ENCODE data around the gene FBXL17.

The FBXL17 gene

DNA sequence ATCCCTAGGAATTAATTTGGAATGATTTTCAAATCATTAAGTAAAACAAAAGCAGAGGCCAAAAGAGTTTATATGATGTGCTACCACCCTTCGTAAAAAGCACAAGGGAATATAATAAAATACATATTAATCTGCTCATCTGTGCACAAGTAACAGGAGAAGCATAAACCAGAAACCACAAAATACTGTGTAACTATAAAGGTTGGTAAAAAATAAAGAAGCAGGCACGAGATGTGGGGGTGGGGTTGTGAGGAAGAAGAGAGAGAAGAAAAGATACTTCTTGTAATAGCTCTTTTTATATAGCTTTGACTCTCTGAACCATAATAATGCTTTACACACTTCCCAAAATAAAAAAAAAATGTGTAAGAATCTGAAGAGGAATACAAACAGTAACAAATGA, 496.3 kb downstream of the FBXL17 start:
- DNase-seq, result no peak

- DNase-seq, result no peak
Measured at GRCh38 chr5:107884871-107885270, 497.0 kb downstream of the FBXL17 start.

DNA sequence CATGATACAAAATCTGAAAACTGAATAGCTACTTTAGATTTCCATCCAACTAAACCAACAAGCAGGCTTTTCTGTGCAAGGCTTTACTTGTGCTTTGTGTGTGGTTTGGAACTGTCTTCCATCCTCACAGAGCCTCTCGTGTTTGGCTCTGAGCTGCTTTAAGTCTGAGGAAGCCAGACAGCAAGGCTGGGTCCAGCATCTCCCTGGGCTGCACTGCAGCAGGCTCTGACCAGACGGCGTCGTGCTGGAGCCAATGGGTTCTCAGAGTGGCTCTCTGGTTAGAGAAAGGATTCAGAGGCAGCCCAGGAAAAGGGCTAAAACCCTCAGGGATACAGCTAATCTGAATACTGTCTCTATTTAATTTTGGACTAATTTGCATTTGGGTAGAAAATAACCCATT, 503.2 kb downstream of the FBXL17 start:
- no peak for DNase-seq

- no peak for DNase-seq
Measured at GRCh38 chr5:107876906-107877305, 505.0 kb downstream of the FBXL17 start.

- no peak for DNase-seq
Measured at GRCh38 chr5:107876261-107876660, 505.6 kb downstream of the FBXL17 start.

- DNase-seq, result no peak
Measured at GRCh38 chr5:107875833-107876232, 506.1 kb downstream of the FBXL17 start.

GRCh38 chr5:107874795-107875194, 507.1 kb downstream of the FBXL17 start:
- DNase-seq, result no peak

DNA sequence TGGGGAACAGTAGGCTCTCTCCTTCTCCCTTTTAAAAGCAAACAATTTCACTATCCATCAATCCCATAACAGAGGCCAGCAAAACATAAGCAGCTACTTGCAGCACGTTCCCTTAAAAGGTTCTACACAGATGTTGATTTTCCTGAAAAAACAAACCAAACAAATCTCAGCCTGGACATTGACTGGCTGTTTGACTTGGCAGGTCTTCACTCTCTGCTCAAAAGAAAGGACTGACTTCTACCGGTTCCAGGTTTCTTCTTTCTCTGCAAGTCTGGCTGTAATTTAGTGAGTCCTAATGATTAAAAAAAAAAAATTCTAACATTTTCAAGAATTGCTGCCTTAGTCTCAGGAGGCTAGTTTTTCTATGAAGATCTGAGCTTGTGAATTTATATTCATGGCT, 508.0 kb downstream of the FBXL17 start:
- DNase-seq, result no peak

- no peak for DNase-seq
Measured at GRCh38 chr5:107871023-107871422, 510.9 kb downstream of the FBXL17 start.

DNA sequence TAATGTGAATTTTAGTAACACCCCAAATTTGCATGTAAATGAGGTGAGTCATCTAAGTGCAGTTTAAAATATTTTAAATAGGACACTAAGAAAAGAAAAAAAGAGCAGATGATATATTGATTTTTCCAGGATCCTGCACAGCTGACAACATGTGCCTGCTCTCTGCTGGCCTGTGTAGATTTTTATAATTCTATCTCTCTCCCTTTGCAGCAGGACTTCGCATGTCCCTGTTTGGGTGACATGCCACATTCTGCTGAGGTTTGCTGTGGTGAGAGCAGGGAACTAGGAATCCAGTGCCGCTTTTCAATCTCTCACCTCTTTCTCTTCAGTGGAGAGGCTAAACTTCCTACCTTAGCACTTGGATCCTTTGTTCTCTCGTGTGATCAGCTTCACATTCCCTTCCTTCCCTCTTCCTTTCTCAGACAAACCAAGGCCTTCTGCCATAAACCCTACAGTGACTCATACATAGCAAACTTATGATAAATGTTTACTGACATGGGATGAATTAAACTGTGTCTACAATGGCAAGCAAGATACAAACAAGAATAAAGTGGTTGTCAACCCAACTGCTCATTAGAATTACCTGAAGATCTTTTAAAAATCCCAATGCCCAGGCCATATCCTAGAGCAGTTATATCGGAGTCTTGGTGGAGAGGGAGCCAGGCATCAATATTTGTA, 512.3 kb downstream of the FBXL17 start:
- no peak for DNase-seq

GRCh38 chr5:107868650-107869409, 513.1 kb downstream of the FBXL17 start:
- no peak for DNase-seq

GRCh38 chr5:107867266-107867665, 514.6 kb downstream of the FBXL17 start:
- no peak for DNase-seq

- no peak for DNase-seq
Measured at GRCh38 chr5:107864793-107865192, 517.1 kb downstream of the FBXL17 start.

- no peak for DNase-seq
Measured at GRCh38 chr5:107863125-107863524, 518.8 kb downstream of the FBXL17 start.

DNA sequence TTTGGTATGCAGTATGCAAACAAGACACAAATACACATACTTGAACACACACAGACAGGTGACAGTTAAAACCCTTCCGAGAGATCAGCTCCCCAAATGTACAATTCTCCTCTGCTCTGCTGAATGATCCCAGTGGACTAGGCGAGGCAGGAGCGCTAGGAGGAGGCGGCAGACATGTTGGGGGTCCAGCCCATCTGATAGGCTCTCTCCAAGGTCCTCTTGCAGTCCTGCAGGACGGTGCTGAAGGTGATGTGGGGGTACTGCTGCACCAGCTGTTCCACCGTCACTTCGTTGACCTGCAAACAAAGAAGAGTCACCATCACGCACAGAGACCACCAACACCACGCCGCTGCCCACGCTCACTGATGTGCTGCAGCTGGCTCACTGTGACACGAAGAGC, 520.3 kb downstream of the FBXL17 start:
- no peak for DNase-seq

GRCh38 chr5:107860044-107860443, 521.9 kb downstream of the FBXL17 start:
- DNase-seq, result no peak

DNA sequence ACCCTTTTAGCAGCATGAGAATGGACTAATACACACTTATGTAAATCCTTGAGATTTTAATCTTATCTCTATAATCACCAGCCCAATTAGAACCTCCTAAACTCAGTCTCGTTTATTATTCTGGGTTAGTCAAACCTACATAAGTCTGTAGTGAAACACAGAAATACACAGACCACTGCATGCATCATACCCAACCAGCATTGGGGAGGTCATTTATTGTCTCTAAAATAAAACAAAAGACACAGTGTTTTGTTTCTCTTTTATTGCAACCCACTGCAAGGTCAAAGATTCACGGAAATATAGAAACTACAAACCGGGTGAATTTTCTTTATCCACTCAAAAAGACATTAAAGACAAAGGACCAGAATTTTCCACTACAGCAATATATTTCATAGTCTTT, 523.1 kb downstream of the FBXL17 start:
- no peak for DNase-seq

GRCh38 chr5:107858324-107858723, 523.6 kb downstream of the FBXL17 start:
- DNase-seq, result no peak

DNA sequence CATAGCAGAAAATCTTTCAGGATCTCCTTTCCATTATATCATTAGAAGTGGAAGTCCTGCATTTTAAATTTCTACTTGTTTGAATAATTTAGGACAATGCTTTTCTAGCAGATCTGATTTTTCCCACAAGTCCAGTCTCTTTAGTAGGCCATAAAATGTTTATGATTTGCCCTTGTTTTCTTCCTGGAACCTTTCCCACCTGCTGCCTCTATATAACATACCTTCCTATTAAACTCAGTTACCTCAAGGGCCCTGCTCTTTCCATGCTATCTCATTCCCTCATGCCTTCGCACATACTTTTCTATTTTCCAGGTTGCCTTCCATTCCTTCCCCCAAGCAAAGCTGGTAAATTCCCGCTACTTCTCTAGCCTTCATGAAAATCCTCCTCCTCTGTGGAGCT, 524.1 kb downstream of the FBXL17 start:
- DNase-seq, result no peak

DNA sequence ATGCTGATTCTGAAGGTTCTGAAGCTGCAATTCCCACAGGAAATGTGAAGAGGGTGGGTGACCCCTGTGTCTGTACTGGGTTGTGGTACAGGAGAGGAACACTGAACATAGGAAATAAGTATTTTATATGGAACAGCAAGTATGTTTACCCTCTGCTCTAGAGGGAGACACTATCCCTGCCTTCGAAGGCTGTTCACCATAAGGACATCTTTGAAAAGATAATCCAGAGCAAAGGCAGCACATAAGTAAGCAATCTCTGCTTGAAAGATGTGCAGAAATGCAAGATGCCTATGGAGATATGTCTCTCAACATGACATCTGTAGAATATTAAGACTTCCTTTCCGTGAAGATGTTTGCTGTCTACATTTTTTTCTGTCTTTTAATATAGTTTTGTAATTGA, 526.7 kb downstream of the FBXL17 start:
- no peak for DNase-seq

DNA sequence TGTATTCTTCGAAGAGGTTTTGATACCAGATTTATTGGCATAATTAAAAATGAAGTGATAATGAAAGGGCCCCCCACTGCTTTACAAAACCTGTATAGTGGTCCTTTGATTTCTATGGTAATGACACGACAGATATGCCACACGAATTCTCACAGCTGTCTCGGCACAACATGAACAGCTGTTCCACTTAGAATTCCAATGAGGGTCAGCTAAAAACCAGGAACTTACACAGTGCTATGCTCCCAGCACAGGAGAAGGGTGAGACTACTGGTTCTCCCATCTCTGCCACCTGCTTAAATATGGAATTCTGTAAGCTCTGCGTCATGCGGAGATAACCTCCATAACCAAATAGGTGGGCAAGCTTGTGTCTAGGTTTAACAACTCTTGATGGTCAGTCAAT, 528.2 kb downstream of the FBXL17 start:
- DNase-seq, result no peak

GRCh38 chr5:107853031-107853430, 528.9 kb downstream of the FBXL17 start:
- no peak for DNase-seq

- DNase-seq, result no peak
Measured at GRCh38 chr5:107849118-107849517, 532.8 kb downstream of the FBXL17 start.

- DNase-seq, result no peak
Measured at GRCh38 chr5:107840592-107840991, 541.3 kb downstream of the FBXL17 start.

DNA sequence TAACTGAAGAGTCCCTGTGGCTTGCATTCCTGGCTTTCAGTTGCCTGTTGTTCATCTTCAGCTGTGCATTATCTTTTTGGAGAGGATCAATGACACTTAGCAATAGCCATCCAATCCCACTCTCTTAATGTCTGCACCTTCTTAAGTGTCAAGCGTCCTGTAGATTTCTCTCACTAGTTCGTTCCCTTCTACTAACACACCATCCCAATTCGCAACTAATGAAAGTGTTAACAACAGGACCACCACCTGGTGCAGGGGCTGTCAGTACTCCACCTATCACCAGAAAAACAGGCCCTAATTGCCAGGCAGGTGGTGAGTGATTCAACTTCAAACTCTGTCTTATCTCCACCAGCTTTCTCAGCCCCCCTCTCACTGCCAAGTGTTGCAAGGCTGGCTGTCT, 541.7 kb downstream of the FBXL17 start:
- no peak for DNase-seq

Measured in GF-D8 (cell line).